Panc1 (cell line): ENCODE data around the gene ERC2. TPM values are rescaled to one million over a fixed set of nuclear protein-coding genes. Genes with fewer than 3 reads are reported as not detected.
A peak's percentile ranks its signal among the peaks of the same experiment; 100 is the strongest.

Experiments
- ATAC-seq: fragments of 200-7000 bp; cut with Tn5 transposase; 2 replicates; pipeline ENCODE4 v1.9.1; 2020; ENCODE audit warnings: mild to moderate bottlenecking, moderate library complexity
- BruUV-seq: library from RNA; stranded (reverse); fragments of 400-500 nt; replicated peaks from 2 replicates; lab custom pipeline; 2021; lab: Mats Ljungman, UMichigan
- CTCF ChIA-PET: fragments of 300-600 bp; sonication (Branson Sonifier 250); formaldehyde crosslinking; loops from one replicate; lab custom pipeline; 2022; ENCODE audit warnings: antibody characterized with exemption; lab: Charles Lee
- POLR2A ChIA-PET: fragments of 300-600 bp; sonication (Branson Sonifier 250); formaldehyde crosslinking; loops from one replicate; lab custom pipeline; 2022; ENCODE audit warnings: antibody characterized with exemption; lab: Charles Lee
- DNase-seq: peaks from one replicate; pipeline ENCODE4 v3.0.0-alpha.2; 2010; ENCODE audit warnings: low read depth, low spot score
- H3K27ac ChIP-seq: 2 replicates; pipeline ENCODE4 v1.5.1; 2011; ENCODE audit warnings: mild to moderate bottlenecking, low read length, inconsistent platforms
- H3K27me3 ChIP-seq: fragments of 200-500 bp; sonication (Bioruptor generic); 2 replicates; pipeline ENCODE4 v1.6.0; 2014; ENCODE audit warnings: low read length, inconsistent platforms; ENCODE audit not compliant: control insufficient read depth, insufficient read depth
- H3K36me3 ChIP-seq: fragments of 200-500 bp; sonication (Bioruptor generic); 2 replicates; pipeline ENCODE4 v1.5.1; 2014; ENCODE audit warnings: inconsistent platforms, mild to moderate bottlenecking, low read length, moderate library complexity; ENCODE audit not compliant: control insufficient read depth, insufficient read depth
- H3K4me1 ChIP-seq: 2 replicates; pipeline ENCODE4 v1.5.1; 2011; ENCODE audit warnings: inconsistent platforms, mild to moderate bottlenecking, low read length, moderate library complexity; ENCODE audit not compliant: control insufficient read depth, insufficient read depth
- H3K4me3 ChIP-seq, 2 experiments: 2 replicates each; pipeline ENCODE4 v1.5.1; 2011 to 2012; ENCODE audit warnings: low read depth in 2 of 2, low read length in 2 of 2, mild to moderate bottlenecking in 2 of 2, inconsistent platforms in 1 of 2, moderate library complexity in 1 of 2
- H3K9me3 ChIP-seq: fragments of 200-500 bp; sonication (Bioruptor generic); 2 replicates; pipeline ENCODE4 v1.5.1; 2014; ENCODE audit warnings: low read depth, mild to moderate bottlenecking, inconsistent platforms, low read length, moderate library complexity; ENCODE audit not compliant: control insufficient read depth, insufficient read depth
- POLR2AphosphoS5 ChIP-seq: IDR thresholded peaks from 2 replicates; pipeline ENCODE4 v1.6.1; 2012; ENCODE audit warnings: mild to moderate bottlenecking, low read depth, low read length, moderate library complexity
- REST ChIP-seq, 2 experiments: IDR thresholded peaks; 2 replicates each; pipeline ENCODE4 v1.6.1; 2011 to 2012; ENCODE audit warnings: low read depth in 2 of 2, control low read depth in 1 of 2, low read length in 1 of 2, mild to moderate bottlenecking in 1 of 2, moderate library complexity in 1 of 2; ENCODE audit not compliant: insufficient read depth in 1 of 2
- SIN3A ChIP-seq: IDR thresholded peaks from 2 replicates; pipeline ENCODE4 v1.6.1; 2012; ENCODE audit warnings: low read depth, mild to moderate bottlenecking, low read length, moderate library complexity, borderline replicate concordance; ENCODE audit not compliant: insufficient read depth
- TCF7L2 ChIP-seq: IDR thresholded peaks from 2 replicates; pipeline ENCODE4 v1.6.1; 2011; ENCODE audit warnings: mild to moderate bottlenecking, low read depth, low read length, inconsistent platforms
- in situ Hi-C: cut with HindIII; loops from 2 replicates; pipeline ENCODE4 v1.10.0; 2016; ENCODE audit warnings: low sequenced_read_pairs, low pct_unique_long_range_greater_than_20kb
- intact Hi-C: fragments of 100-400 bp; cut with micrococcal nuclease; formaldehyde crosslinking; loops from one replicate; pipeline ENCODE4 v1.10.0; 2022; ENCODE audit not compliant: unreplicated experiment
- total RNA-seq: library from RNA; stranded (reverse); gene quantifications from one replicate; pipeline ENCODE4 v1.2.1, GENCODE V29; 2021; ENCODE audit not compliant: unreplicated experiment
- TF ChIP-seq, protein P1 (sequence below): fragments of 450-650 bp; IDR thresholded peaks from 2 replicates; pipeline ENCODE4 v1.5.1; 2017; ENCODE audit warnings: mild to moderate bottlenecking

ERC2 gene
- total RNA-seq, 1 experiment from 2014 or later: 0.33 TPM

GRCh38 chr3:56494679-56495322 is 26.5 kb upstream of the ERC2 start:
- Histone ChIP-seq H3K27ac (no peak overlapping the region), H3K9me3 (no peaks in the 10 kb centered on the region), H3K27me3 (peaks cover 1% of the 10 kb centered on the region; the same call in 1 of the 2 replicates), H3K4me3 (no peak overlapping the region), H3K4me1 (no peaks in the 10 kb centered on the region), H3K36me3 (no peaks in the 10 kb centered on the region)
- intact Hi-C loops (no loop called here), in situ Hi-C loops (no loop called here)
- DNase-seq: peak; percentile 58
- POLR2A ChIA-PET: no interaction called here
- CTCF ChIA-PET: interaction anchor here (1.0 kb wide), 1 partner anchor 152 kb away, joined by 6 read pairs; no protein-coding TSS in a partner anchor
- BruUV-seq: no TSS peak
- TF ChIP-seq, protein P1, sequence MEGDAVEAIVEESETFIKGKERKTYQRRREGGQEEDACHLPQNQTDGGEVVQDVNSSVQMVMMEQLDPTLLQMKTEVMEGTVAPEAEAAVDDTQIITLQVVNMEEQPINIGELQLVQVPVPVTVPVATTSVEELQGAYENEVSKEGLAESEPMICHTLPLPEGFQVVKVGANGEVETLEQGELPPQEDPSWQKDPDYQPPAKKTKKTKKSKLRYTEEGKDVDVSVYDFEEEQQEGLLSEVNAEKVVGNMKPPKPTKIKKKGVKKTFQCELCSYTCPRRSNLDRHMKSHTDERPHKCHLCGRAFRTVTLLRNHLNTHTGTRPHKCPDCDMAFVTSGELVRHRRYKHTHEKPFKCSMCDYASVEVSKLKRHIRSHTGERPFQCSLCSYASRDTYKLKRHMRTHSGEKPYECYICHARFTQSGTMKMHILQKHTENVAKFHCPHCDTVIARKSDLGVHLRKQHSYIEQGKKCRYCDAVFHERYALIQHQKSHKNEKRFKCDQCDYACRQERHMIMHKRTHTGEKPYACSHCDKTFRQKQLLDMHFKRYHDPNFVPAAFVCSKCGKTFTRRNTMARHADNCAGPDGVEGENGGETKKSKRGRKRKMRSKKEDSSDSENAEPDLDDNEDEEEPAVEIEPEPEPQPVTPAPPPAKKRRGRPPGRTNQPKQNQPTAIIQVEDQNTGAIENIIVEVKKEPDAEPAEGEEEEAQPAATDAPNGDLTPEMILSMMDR: peak; percentile 86
- TF ChIP-seq REST (IDR thresholded peaks at IDR 0.05; ENCODE audit: insufficient read depth in 1 of 2, low read depth in 2 of 2, low read length in 1 of 2) (peak; percentile 99), POLR2AphosphoS5 (no peak), SIN3A (no peak), TCF7L2 (no peak)
- ATAC-seq: peak; percentile 86

DNA sequence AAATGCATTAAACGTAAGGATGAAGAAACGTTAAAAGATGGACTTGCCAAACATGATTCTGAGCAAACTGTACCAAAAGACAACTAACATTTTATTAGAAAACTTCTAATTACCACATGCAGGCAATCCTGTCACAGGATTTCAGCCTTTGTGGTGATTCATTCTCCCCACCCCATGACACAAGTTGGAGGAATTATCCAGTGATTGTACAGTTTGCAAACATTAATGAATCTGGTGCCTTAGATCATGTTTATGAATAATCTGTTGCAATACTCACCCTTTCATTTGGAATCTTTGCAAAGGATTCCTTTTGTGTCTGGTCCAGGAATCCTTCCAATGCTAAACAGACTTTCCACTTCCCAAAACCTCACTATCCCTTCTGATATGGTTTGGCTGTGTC is 23.3 kb upstream of the ERC2 start:
- DNase-seq (no peak), ATAC-seq (no peak)
- ChIA-PET POLR2A (no interaction called here), CTCF (no interaction called here)
- Histone ChIP-seq H3K27me3 (peaks cover 3% of the 10 kb centered on the region; the same call in 1 of the 2 replicates), H3K4me3 (no peak overlapping the region), H3K27ac (no peak overlapping the region), H3K4me1 (no peaks in the 10 kb centered on the region), H3K36me3 (no peaks in the 10 kb centered on the region), H3K9me3 (no peaks in the 10 kb centered on the region)
- BruUV-seq: no TSS peak
- TF ChIP-seq REST (IDR thresholded peaks at IDR 0.05; ENCODE audit: insufficient read depth in 1 of 2, low read depth in 2 of 2, low read length in 1 of 2) (no peak), SIN3A (no peak), TCF7L2 (no peak), POLR2AphosphoS5 (no peak)
- TF ChIP-seq, protein P1: no peak
- intact Hi-C loops (no loop called here), in situ Hi-C loops (no loop called here)
